GM19438 (cell line): Measurements from ENCODE around the gene WDR38.

Experiments
- ATAC-seq: cut with Tn5 transposase; IDR thresholded peaks from one replicate; pipeline ENCODE4 v1.9.1; 2021; ENCODE audit warnings: low read depth; ENCODE audit not compliant: unreplicated experiment

Gene WDR38

GRCh38 chr9:124852829-124853531, at the start of gene WDR38:
WDR38 (plus strand) TSS chr9:124853460; CDS start chr9:124853532, 72 bp downstream.
- peak; percentile 61 for ATAC-seq

GRCh38 chr9:124803911-124804310, 49.3 kb upstream of the WDR38 start:
- ATAC-seq: no peak

DNA sequence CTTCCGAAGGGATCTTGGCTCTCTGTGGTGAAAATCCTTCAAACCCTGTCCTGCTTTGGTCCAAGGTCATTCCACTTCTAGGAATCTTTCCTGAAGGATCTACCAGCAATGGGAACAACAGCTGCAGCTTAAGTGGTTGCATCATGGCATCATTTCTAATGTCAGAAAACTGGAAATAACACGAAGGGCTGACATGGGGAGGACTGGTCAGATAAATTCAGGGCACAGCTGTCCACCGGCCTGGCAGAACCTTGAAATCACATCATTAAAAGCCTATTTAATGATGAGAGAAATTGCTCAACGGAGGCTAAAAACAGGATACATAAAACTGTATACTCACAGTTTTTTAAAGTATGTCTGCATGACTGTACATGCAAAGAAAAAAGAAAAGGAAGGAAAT, 48.1 kb upstream of the WDR38 start:
- no peak for ATAC-seq

GRCh38 chr9:124808246-124808956, 44.9 kb upstream of the WDR38 start:
- ATAC-seq: no peak

DNA sequence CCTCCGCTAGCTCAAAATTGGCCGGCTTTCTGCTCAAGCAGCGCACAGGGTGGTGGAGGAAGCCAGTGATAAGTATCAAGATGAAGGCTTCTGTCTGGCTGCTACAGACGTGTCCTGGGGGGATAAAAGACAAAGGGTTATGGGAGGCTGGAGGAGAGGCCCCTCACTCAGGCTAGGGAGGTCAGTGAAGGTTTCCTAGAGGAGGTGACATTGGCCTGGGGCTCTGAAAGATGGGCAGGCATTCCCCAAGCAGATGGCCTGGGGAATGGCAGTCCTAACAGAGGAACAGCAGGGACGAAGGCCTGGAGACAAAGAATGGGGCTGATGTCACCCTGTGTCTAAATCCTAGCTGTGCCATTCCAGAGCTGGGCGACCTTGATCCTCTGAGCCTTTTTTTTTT, 44.0 kb upstream of the WDR38 start:
- no peak for ATAC-seq

GRCh38 chr9:124809741-124810500, 43.3 kb upstream of the WDR38 start:
- ATAC-seq: no peak

DNA sequence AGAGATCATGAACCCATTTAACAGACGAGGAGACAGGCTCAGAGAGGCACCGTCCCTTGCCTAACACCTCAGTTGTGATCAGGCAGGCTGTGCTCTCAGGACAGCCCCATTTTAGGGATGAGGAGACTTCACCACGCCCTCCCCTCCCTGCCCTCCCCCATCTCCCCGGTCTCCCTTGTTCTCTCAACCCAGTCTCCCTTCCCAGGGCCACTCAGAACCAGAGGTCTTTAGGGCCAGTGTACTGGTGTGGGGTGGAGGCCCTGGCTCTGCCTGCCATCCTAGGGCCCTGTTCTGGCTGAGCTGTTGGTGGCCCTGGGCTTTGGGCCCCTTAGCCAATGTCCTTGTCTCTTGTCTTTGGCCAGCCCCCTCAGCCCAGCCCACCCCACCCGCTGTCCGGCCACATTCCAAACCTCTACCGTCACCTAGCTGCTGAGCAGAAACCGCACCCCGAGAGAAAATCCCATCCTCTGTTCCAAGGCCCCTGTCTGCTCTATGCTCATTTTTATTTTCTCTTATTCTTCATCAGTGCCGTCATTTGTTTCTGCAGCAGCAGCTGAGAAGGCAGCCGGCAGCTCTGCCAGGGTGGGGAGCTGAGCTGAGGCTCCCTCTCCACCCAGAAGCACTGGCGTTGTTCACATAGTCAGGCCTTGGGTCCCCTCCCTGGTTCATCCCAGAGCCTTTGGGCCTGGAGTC, 42.5 kb upstream of the WDR38 start:
- no peak for ATAC-seq

DNA sequence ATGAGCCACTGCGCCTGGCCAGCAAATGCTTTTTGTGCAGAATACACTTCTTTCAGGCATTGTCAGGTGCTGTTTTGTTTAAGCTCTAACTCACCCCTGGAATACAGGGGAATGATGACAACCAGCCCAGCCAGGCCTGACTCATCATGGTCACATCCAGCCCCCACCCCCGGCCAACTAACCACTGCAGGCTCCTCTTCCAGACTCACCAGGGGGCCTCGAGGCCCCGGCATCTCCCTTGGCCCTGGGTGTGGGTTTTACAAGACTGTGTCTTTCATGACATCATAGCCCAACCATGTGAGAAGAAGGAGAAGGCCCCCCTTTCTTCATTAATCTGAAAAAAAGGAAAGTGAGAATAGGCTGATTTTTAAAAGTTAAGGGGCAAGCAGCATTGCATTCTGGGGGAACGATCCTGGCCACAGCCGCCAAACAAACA, 40.8 kb upstream of the WDR38 start:
- no peak for ATAC-seq

DNA sequence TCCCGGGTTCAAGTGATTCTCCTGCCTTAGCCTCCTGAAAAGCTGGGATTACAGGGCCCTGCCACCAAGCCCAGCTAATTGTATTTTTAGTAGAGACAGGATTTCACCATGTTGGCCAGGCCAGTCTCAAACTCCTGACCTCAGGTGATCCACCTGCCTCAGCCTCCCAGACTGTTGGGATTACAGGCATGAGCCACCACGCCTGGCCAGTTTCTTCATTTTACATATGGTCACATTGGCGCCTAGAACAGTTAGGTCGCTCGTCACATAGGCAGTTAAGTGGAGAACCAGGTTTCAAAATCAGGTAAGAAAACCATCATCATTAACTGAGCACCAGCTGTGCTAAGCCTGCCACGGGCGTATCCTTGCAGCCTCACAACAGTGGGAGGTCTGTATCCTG, 40.2 kb upstream of the WDR38 start:
- no peak for ATAC-seq

- ATAC-seq: no peak
Observed at GRCh38 chr9:124813501-124814163, 39.6 kb upstream of the WDR38 start.

GRCh38 chr9:124814164-124814535, 39.1 kb upstream of the WDR38 start:
- ATAC-seq: no peak

DNA sequence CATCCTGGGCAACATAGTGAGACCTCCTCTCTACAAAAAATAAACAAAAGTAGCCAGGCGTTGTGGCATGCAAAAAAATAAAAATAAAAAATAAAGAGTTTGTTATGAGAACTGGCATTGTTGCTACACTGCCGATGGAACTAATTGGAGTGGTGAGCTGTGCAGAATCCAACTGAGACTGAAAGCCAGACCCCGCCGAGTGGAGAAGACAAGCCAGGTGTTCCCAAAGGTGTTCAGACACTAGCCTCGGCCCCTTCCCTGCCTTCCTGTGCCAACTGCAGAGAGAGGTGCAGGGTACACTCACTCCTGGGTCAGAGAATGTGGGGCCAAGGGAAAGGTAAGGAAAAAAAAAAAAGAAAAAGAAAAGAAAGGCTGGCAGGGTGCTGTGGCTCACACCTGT, 37.7 kb upstream of the WDR38 start:
- no peak for ATAC-seq

DNA sequence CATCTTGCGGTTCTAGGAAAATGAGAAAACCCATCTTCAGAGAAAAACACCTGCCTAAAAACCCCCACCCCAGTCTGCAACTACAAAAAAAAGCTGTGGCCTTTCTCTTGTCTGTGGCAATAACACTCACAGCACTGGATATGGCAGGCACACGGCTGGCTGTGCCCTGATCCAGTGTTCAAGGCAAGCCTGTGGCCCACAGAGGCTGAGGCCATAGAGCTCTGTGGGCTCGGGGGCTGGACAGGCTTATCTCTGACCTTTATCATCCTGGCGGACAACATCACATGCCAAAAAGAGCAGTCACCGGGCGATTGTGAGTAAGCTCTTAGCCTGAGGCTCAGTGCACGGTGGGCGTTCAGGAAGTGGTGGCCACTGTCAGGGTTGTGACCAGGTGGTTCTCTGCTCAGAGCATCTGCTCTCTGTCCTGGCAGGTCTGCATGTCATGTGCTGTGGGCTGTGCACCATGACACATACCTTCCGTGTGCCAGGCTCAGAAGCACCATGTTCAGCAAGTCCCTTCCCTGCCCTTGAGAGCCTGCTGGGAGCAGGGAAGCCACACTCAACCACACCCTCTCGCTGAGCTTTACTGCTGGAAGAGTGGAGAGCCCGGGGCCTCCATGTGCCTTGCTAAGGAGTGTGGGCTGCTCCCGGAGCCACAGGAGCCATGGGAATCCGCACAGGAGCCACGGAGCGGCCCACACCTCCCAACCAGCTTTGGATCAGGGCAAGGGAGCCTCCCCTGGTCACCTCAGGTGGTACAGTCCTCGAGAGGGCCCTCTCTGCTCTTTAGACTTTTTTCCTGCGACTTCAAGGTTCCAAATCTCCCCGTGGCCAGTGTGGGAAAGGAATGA, 34.6 kb upstream of the WDR38 start:
- no peak for ATAC-seq

DNA sequence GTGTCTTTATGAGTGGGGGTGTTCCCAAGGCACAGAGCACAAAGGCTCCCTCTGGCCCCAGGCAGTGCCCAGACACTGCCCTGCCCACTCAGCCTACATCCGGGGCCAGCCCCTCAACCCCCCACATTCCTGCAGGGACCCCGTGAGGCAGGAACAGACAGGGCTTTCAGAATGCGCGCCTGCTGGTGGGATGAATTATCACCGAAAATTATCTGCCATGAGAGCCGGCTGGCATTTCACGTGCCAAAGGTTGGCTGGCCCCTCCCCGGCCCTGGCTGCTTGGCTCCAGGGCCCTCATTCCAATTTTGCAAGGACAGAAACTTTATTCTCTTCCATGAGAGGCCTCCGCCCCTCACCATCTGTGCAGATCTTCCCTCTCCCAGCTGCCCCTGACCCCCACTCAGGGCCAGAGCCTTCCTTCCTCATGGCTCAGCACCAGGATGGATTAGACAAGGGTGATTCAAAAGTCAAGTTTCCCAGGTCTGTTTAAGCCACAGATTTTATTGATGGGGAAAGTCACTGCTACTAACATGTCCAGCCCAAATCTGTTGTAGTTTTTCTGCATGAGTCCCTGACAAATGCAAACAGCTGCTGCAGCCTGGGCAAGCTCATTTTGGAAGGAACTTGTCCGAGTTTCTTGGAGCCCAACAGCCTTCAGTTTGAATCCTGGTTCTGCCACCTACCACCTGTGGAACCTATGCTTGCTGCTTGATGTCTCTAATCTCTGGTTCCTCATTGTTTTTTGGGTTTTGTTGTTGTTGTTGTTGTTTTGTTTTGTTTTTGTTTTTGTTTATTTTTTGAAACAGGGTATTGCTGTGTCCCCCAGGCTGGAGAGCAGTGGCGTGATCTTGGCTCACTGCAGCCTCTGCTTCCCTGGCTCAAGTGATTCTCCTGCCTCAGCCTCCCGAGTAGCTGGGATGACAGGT, 32.3 kb upstream of the WDR38 start:
- no peak for ATAC-seq

GRCh38 chr9:124828489-124829333, 24.5 kb upstream of the WDR38 start:
- ATAC-seq: no peak

DNA sequence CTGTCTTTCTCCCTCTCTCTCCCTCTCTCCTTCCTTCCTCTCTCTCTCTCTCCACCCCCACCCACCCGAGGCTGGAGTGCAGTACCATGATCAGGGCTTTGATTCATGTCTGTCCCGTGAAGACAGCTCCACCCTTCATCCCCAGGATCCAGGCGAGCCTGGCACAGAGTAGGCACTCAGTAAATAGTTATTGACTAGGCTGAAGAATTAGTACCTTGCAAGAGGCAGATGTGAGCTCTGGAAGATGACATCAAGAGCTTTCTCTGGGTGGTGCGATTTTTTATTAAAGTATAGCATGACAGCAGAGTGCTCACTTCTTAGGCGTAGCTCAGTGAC, 24.0 kb upstream of the WDR38 start:
- no peak for ATAC-seq

DNA sequence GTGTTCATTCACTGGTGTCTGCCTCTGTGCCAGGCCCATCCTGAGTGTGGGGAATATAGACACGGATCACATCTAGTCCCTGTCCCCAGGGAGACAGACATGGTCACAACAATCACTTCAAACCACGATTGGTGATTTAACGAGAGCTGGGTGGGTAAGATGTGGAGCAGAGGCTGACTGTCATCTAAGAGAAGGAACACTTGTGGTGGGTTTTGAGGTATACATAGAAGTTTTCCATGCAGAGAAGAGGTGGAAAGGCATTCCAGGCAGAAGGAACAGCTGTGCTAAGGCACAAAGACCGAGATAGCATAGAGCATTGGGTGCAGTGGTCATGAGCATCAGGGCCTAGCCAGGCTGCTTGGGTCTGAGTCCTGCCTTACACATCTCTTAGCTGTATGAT, 22.7 kb upstream of the WDR38 start:
- no peak for ATAC-seq
